ENCODE data around the gene TMC1. TPM values are rescaled to one million over a fixed set of nuclear protein-coding genes. Genes with fewer than 3 reads are reported as not detected.

Gene TMC1
- total RNA-seq, 1 experiment from 2014 or later = 5.5 TPM

GRCh38 chr9:72597601-72598000 lies 76.2 kb downstream of the TMC1 start:
- POLR2A ChIA-PET (ENCODE audit: unreplicated experiment) = no interaction called here
- H3K27ac ChIP-seq = no peak overlapping the region
- DNase-seq = no peak
- H3K4me2 ChIP-seq = no peak overlapping the region
- H3K79me2 ChIP-seq (ENCODE audit: low read depth) = no peaks in the 10 kb centered on the region
- peaks cover 3% of the 10 kb centered on the region; the same call in 1 of the 2 replicates for H3F3A ChIP-seq (ENCODE audit: insufficient read depth, low read depth)
- peaks cover under 1% of the 10 kb centered on the region for H3K4me1 ChIP-seq (replicated peaks; ENCODE audit: insufficient read depth)
- H3K9me3 ChIP-seq (ENCODE audit: insufficient read depth, low read depth) = no peaks in the 10 kb centered on the region
- no TSS peak for BruUV-seq (replicated peaks)
- no peaks in the 10 kb centered on the region for H3K36me3 ChIP-seq (ENCODE audit: low read depth)
- no peak for TF ChIP-seq CTCF (conservative IDR thresholded peaks at IDR 0.05)
- TF ChIP-seq EZH2 (IDR thresholded peaks at IDR 0.05; ENCODE audit: low read depth) = no peak
- intact Hi-C loops (cut with micrococcal nuclease; ENCODE audit: unreplicated experiment) = no loop called here
- H3K4me3 ChIP-seq = no peak overlapping the region
- no peak overlapping the region for H2AFZ ChIP-seq
- no peaks in the 10 kb centered on the region for H4K20me1 ChIP-seq (ENCODE audit: insufficient read depth)
- no peaks in the 10 kb centered on the region for H3K27me3 ChIP-seq (ENCODE audit: insufficient read depth, low read depth)
- CTCF ChIA-PET = no interaction called here
- H3K9me2 ChIP-seq (ENCODE audit: insufficient read depth) = no peaks in the 10 kb centered on the region

GRCh38 chr9:72598639-72599038 lies 77.2 kb downstream of the TMC1 start:
- no peak for TF ChIP-seq EZH2 (IDR thresholded peaks at IDR 0.05; ENCODE audit: low read depth)
- no peak for TF ChIP-seq CTCF (conservative IDR thresholded peaks at IDR 0.05)
- Histone ChIP-seq H3K27me3 (ENCODE audit: insufficient read depth, low read depth) (no peaks in the 10 kb centered on the region), H3K4me2 (no peak overlapping the region), H3K4me3 (no peak overlapping the region), H4K20me1 (ENCODE audit: insufficient read depth) (no peaks in the 10 kb centered on the region), H3K9me3 (ENCODE audit: insufficient read depth, low read depth) (no peaks in the 10 kb centered on the region), H3K27ac (no peak overlapping the region), H3F3A (ENCODE audit: insufficient read depth, low read depth) (peaks cover 3% of the 10 kb centered on the region; the same call in 1 of the 2 replicates), H3K4me1 (replicated peaks; ENCODE audit: insufficient read depth) (no peaks in the 10 kb centered on the region), H2AFZ (no peak overlapping the region), H3K36me3 (ENCODE audit: low read depth) (no peaks in the 10 kb centered on the region), H3K9me2 (ENCODE audit: insufficient read depth) (no peaks in the 10 kb centered on the region), H3K79me2 (ENCODE audit: low read depth) (no peaks in the 10 kb centered on the region)
- intact Hi-C loops (cut with micrococcal nuclease; ENCODE audit: unreplicated experiment) = no loop called here
- CTCF ChIA-PET = no interaction called here
- POLR2A ChIA-PET (ENCODE audit: unreplicated experiment) = no interaction called here
- no TSS peak for BruUV-seq (replicated peaks)
- DNase-seq = no peak

- H2AFZ ChIP-seq = no peak overlapping the region
- H4K20me1 ChIP-seq (ENCODE audit: insufficient read depth) = no peaks in the 10 kb centered on the region
- H3K4me1 ChIP-seq (replicated peaks; ENCODE audit: insufficient read depth) = no peaks in the 10 kb centered on the region
- H3F3A ChIP-seq (ENCODE audit: insufficient read depth, low read depth) = peaks cover 3% of the 10 kb centered on the region; the same call in 1 of the 2 replicates
- H3K9me3 ChIP-seq (ENCODE audit: insufficient read depth, low read depth) = no peaks in the 10 kb centered on the region
- TF ChIP-seq EZH2 (IDR thresholded peaks at IDR 0.05; ENCODE audit: low read depth) (no peak), CTCF (conservative IDR thresholded peaks at IDR 0.05) (no peak)
- H3K4me3 ChIP-seq = no peak overlapping the region
- intact Hi-C loops (cut with micrococcal nuclease; ENCODE audit: unreplicated experiment) = no loop called here
- DNase-seq = no peak
- no peak overlapping the region for H3K27ac ChIP-seq
- no peak overlapping the region for H3K4me2 ChIP-seq
- H3K36me3 ChIP-seq (ENCODE audit: low read depth) = no peaks in the 10 kb centered on the region
- no TSS peak for BruUV-seq (replicated peaks)
- H3K27me3 ChIP-seq (ENCODE audit: insufficient read depth, low read depth) = no peaks in the 10 kb centered on the region
- POLR2A ChIA-PET (ENCODE audit: unreplicated experiment) = interaction anchor here (0.7 kb wide), 1 partner anchor 207 kb away, joined by 5 read pairs; no protein-coding TSS in a partner anchor
- no peaks in the 10 kb centered on the region for H3K9me2 ChIP-seq (ENCODE audit: insufficient read depth)
- no peaks in the 10 kb centered on the region for H3K79me2 ChIP-seq (ENCODE audit: low read depth)
- CTCF ChIA-PET = interaction anchor here (0.8 kb wide), 1 partner anchor 320 kb away, joined by 3 read pairs; no protein-coding TSS in a partner anchor
Measured at GRCh38 chr9:72599874-72600534, 78.6 kb downstream of the TMC1 start.

Measured in PC-9 (cell line).